Endodermal cell (in vitro differentiated cells): ENCODE measurements around the gene CHCHD3. TPM values are rescaled to one million over a fixed set of nuclear protein-coding genes. Genes with fewer than 3 reads are reported as not detected.

Source experiments
- DNase-seq: peaks from one replicate; pipeline ENCODE4 v3.0.0-alpha.2; 2017
- H3K27ac ChIP-seq: 2 replicates; pipeline ENCODE4 v1.5.1; 2013; ENCODE audit warnings: mild to moderate bottlenecking, low read depth, low read length, moderate library complexity
- H3K27me3 ChIP-seq: 2 replicates; pipeline ENCODE4 v1.6.1; 2013; ENCODE audit warnings: mild to moderate bottlenecking, low read length, moderate library complexity; ENCODE audit not compliant: insufficient read depth, control insufficient read depth, poor library complexity, severe bottlenecking
- H3K36me3 ChIP-seq: 2 replicates; pipeline ENCODE4 v1.7.0; 2013; ENCODE audit warnings: mild to moderate bottlenecking, low read length, moderate library complexity; ENCODE audit not compliant: control insufficient read depth, insufficient read depth
- H3K4me1 ChIP-seq: one replicate; pipeline ENCODE4 v1.7.0; 2013; ENCODE audit warnings: low read length; ENCODE audit not compliant: control insufficient read depth, insufficient read depth
- H3K4me3 ChIP-seq: 2 replicates; pipeline ENCODE4 v1.5.1; 2013; ENCODE audit warnings: mild to moderate bottlenecking, low read length, moderate library complexity
- H3K9ac ChIP-seq: 2 replicates; pipeline ENCODE4 v1.6.1; 2013; ENCODE audit warnings: mild to moderate bottlenecking, low read length, moderate library complexity; ENCODE audit not compliant: poor library complexity, severe bottlenecking; ENCODE audit errors: extremely low read depth
- H3K9me3 ChIP-seq: 2 replicates; pipeline ENCODE4 v1.6.1; 2013; ENCODE audit warnings: mild to moderate bottlenecking, low read length, moderate library complexity; ENCODE audit not compliant: control insufficient read depth
- H3K27ac Mint-ChIP-seq: 2 replicates; pipeline ENCODE4 v1.8.0; 2020; ENCODE audit warnings: mixed read lengths
- H3K27me3 Mint-ChIP-seq: 2 replicates; pipeline ENCODE4 v1.8.0; 2021; ENCODE audit warnings: mild to moderate bottlenecking, mixed read lengths; ENCODE audit not compliant: insufficient read depth
- H3K36me3 Mint-ChIP-seq: 2 replicates; pipeline ENCODE4 v1.8.0; 2020; ENCODE audit warnings: low read depth, mixed read lengths
- H3K4me1 Mint-ChIP-seq: 2 replicates; pipeline ENCODE4 v1.8.0; 2020; ENCODE audit warnings: mixed read lengths
- H3K4me3 Mint-ChIP-seq: 2 replicates; pipeline ENCODE4 v1.8.0; 2020; ENCODE audit warnings: mild to moderate bottlenecking, moderate library complexity, mixed read lengths
- H3K9me3 Mint-ChIP-seq: 2 replicates; pipeline ENCODE4 v1.8.0; 2020; ENCODE audit warnings: mild to moderate bottlenecking, mixed read lengths
- CTCF ChIP-seq: fragments of 200-600 bp; sonication (generic); conservative IDR thresholded peaks from 2 replicates; pipeline ENCODE4 v1.5.0; 2021; ENCODE audit warnings: antibody characterized with exemption, mild to moderate bottlenecking
- WGBS, 2 experiments: methylation state at CpG; one replicate each; pipeline versions ENCODE4 v1.1.5 to v1.1.7; 2013; ENCODE audit warnings: missing lambda C conversion rate in 2 of 2, mixed read lengths in 1 of 2; ENCODE audit not compliant: insufficient coverage in 1 of 2, insufficient read length in 1 of 2; 5-methylcytosine and 5-hydroxymethylcytosine counted together
- total RNA-seq, 2 donors: library from RNA; stranded (reverse); fragmentation: NEBNext Ultra II Directional in 1 of 2; extraction: Animal tissue kit (Norgen Biotek cat#: 25700) in 1 of 2; gene quantifications; 2 replicates in 1 of 2; 3 replicates in 1 of 2; pipeline ENCODE4 v1.2.1, GENCODE V29; 2021

The CHCHD3 gene
- total RNA-seq, 2 donors from 2014 or later: 70.4 to 75.2 TPM

DNA sequence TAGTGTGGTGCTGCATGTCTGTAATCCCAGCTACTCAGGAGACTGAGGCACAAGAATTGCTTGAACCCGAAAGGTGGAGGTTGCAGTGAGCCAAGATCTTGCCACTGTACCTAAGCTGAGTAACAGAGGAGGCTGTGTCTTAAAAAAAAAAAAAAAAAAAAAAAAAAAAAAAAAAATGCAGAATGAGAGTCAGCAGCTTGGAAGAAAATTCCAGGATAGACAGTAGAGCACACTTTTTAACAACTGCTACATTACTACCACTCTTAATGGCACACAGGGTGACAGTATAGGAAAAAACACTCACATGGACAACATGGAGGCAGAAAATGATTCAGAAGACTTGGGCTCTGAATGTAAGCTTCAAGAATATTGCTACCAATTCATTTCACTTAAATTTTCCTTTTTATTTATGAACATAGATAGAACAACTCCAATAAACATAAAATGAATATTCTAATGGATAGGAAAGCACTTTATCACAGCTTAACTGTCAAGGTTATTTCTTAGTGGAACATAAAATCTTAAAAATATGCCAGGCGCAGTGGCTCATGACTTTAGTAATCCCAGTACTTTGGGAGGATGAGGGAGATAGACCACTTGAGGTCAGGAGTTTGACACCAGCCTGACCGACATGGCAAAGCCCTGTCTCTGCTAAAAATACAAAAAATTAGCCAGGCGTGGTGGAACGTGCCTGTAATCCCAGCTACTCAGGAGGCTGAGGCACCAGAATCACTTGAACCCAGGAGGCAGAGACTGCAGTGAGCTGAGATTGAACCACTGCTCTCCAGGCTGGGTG lies 31.5 kb downstream of the CHCHD3 start:
- no peak for DNase-seq
- no peak overlapping the region for H3K27ac ChIP-seq
- H3K36me3 Mint-ChIP-seq: peaks cover 10% of the 10 kb centered on the region
- no peak overlapping the region for H3K27ac Mint-ChIP-seq
- H3K9me3 ChIP-seq: no peaks in the 10 kb centered on the region
- H3K9me3 Mint-ChIP-seq: no peaks in the 10 kb centered on the region
- peaks cover 22% of the 10 kb centered on the region for H3K4me1 Mint-ChIP-seq
- 91 to 93% methylated on average over 4 to 5 of the region's 5 CpGs for WGBS, 2 experiments
- H3K27me3 ChIP-seq: no peaks in the 10 kb centered on the region
- H3K27me3 Mint-ChIP-seq: no peaks in the 10 kb centered on the region
- H3K9ac ChIP-seq: no peak overlapping the region
- H3K4me1 ChIP-seq: peaks cover 7% of the 10 kb centered on the region
- H3K36me3 ChIP-seq: peaks cover 8% of the 10 kb centered on the region
- H3K4me3 Mint-ChIP-seq: no peak overlapping the region
- no peak overlapping the region for H3K4me3 ChIP-seq
- TF ChIP-seq CTCF: no peak

DNA sequence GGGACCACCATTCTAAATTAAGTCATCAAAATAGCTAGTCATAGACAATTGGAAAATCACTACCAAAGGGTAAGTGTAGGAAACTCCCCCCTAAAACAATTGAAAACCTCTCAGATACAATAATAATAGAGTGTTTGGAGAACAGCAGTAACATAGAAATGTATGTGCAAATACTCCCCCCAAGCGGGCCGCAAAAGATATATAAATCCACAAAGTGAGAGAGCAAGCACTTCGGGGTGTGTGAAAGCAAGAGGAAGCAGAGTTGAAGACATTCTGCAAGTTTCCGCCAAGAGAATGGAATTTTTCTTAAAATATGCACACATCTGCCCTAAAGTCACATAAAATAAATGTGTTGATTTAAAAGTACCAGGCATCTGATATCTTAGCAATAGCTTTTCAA lies 33.3 kb downstream of the CHCHD3 start:
- Mint-ChIP-seq H3K27ac (no peak overlapping the region), H3K4me1 (peaks cover 30% of the 10 kb centered on the region), H3K27me3 (no peaks in the 10 kb centered on the region), H3K36me3 (peaks cover 10% of the 10 kb centered on the region), H3K4me3 (no peak overlapping the region), H3K9me3 (no peaks in the 10 kb centered on the region)
- no peaks in the 10 kb centered on the region for H3K27me3 ChIP-seq
- H3K36me3 ChIP-seq: peaks cover 8% of the 10 kb centered on the region
- no peak for TF ChIP-seq CTCF
- no peak overlapping the region for H3K9ac ChIP-seq
- DNase-seq: no peak
- no peaks in the 10 kb centered on the region for H3K9me3 ChIP-seq
- no peak overlapping the region for H3K27ac ChIP-seq
- WGBS, 2 experiments: 92% methylated on average over 4 of the region's 4 CpGs; no CpG with 5 or more reads in 1 of the 2 experiments
- H3K4me3 ChIP-seq: no peak overlapping the region
- peaks cover 11% of the 10 kb centered on the region for H3K4me1 ChIP-seq

- H3K4me1 Mint-ChIP-seq: peaks cover 27% of the 10 kb centered on the region
Observed at GRCh38 chr7:133047321-133047720, 34.6 kb downstream of the CHCHD3 start.

More at GRCh38 chr7:133047321-133047720, 34.6 kb downstream of the CHCHD3 start:
- Histone ChIP-seq H3K4me3 (no peak overlapping the region), H3K9ac (no peak overlapping the region), H3K27me3 (no peaks in the 10 kb centered on the region), H3K4me1 (peaks cover 11% of the 10 kb centered on the region), H3K36me3 (peaks cover 8% of the 10 kb centered on the region), H3K9me3 (no peaks in the 10 kb centered on the region), H3K27ac (no peak overlapping the region)
- WGBS, 2 experiments: 97% methylated on average over 2 of the region's 2 CpGs; no CpG with 5 or more reads in 1 of the 2 experiments
- Mint-ChIP-seq H3K27me3 (no peaks in the 10 kb centered on the region), H3K9me3 (no peaks in the 10 kb centered on the region), H3K4me3 (no peak overlapping the region), H3K36me3 (peaks cover 10% of the 10 kb centered on the region), H3K27ac (no peak overlapping the region)
- no peak for DNase-seq
- TF ChIP-seq CTCF: no peak
